Measurements from ENCODE around the gene RLN3. TPM values are rescaled to one million over a fixed set of nuclear protein-coding genes. Genes with fewer than 3 reads are reported as not detected.

The RLN3 gene
- polyA plus RNA-seq, 1 of the 3 experiments (the other 2 are of a cell fraction) = not detected

DNA sequence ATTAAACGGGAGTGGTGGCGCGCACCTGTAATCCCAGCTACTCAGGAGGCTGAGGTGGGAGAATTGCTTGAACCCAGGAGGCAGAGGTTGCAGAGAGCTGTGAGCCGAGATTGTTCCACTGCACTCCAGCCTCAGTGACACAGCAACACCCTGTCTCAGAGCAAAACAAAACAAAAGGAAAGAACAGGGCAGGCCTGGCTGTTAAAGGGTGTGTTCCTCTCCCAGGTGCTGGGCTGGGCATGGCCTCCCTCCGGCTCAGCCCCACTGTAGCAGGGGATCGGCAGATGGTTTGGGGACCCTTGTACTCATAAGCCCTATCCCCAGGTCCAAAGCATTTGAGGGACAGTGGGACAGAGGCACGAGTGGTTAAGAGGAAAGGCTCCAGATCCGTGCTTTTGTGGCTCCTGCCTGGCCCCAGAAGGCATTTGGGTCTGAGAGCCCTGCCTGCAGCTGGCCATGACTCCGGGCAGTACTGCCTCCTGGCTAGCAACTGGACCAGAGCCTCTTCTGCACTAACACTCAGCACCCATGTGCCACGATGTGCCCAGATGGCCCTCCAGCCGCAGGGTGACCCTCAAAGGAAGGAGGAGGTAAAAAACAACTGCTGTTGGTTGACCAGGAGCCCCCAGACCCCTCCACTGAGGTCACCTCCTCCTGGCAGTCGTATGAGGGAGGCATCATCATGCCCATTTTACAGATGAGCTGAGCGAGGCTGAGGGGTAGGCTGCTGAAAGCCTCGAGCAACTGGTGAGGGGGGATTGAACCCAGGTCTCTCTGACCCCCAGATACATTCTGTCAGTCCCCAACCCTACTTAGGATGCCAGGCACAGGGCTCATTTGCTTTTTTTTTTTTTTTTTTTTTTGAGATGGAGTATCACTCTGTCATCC, 31.8 kb upstream of the RLN3 start (continued):
- TF ChIP-seq, protein P1, sequence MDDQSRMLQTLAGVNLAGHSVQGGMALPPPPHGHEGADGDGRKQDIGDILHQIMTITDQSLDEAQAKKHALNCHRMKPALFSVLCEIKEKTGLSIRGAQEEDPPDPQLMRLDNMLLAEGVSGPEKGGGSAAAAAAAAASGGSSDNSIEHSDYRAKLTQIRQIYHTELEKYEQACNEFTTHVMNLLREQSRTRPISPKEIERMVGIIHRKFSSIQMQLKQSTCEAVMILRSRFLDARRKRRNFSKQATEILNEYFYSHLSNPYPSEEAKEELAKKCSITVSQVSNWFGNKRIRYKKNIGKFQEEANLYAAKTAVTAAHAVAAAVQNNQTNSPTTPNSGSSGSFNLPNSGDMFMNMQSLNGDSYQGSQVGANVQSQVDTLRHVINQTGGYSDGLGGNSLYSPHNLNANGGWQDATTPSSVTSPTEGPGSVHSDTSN (IDR thresholded peaks at IDR 0.05) = no peak
- TF ChIP-seq GATA2 (CRISPR knock-in tag; IDR thresholded peaks at IDR 0.05) (no peak), FOXJ3 (CRISPR knock-in tag; IDR thresholded peaks at IDR 0.05) (no peak)
- TF ChIP-seq, protein P2, sequence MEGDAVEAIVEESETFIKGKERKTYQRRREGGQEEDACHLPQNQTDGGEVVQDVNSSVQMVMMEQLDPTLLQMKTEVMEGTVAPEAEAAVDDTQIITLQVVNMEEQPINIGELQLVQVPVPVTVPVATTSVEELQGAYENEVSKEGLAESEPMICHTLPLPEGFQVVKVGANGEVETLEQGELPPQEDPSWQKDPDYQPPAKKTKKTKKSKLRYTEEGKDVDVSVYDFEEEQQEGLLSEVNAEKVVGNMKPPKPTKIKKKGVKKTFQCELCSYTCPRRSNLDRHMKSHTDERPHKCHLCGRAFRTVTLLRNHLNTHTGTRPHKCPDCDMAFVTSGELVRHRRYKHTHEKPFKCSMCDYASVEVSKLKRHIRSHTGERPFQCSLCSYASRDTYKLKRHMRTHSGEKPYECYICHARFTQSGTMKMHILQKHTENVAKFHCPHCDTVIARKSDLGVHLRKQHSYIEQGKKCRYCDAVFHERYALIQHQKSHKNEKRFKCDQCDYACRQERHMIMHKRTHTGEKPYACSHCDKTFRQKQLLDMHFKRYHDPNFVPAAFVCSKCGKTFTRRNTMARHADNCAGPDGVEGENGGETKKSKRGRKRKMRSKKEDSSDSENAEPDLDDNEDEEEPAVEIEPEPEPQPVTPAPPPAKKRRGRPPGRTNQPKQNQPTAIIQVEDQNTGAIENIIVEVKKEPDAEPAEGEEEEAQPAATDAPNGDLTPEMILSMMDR (IDR thresholded peaks at IDR 0.05) = no peak

DNA sequence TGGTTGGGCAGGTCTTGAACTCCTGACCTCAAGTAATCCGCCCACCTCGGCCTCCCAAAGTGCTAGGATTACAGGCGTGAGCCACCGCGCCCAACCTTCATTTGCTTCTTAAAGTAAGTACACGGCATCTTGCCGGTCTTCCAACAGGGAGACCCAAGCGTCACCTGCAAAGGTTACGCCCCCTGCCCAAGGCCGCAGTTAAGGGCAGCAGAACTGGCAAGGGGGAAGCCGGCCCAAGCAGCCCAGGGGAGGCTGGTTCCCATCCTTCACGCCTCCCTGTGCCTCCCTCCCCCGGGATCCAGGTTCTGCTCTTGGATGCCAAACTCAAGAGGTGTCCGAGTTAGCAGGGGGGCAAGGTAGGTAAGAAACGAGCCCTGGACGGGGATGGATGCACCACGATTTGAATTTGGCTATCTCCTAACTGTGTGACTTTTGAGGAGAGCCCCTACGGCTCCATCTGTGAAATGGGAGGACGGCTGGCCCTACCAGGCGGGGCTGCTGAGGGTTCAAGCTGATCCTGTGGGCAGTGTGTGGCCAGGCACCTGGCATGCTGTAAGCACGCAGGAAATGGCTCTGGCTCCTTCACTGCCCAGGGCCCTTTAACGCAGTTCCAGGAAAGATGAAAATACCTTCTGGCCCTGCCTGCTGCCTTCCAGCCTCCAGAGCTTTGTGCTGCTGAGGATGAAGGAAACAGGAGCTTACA, 30.9 kb upstream of the RLN3 start:
- peaks cover 10% of the 10 kb centered on the region; the same call in 1 of the 2 replicates for H3K9me3 ChIP-seq
- peaks cover 6% of the 10 kb centered on the region; the same call in 1 of the 2 replicates for H3K79me2 ChIP-seq (ENCODE audit: insufficient read depth)
- DNase-seq = no peak
- no peak overlapping the region for H3K27ac ChIP-seq (ENCODE audit: low read depth in 2 of 2, low read length in 1 of 2)
- H3K9me2 ChIP-seq = no peaks in the 10 kb centered on the region
- peaks cover 0 to 16% of the 10 kb centered on the region in 2 experiments for H3K36me3 ChIP-seq (replicated peaks in 1 of 2; ENCODE audit: control insufficient read depth in 1 of 2, insufficient read depth in 2 of 2, low read length in 1 of 2)
- 94% methylated on average over 22 of the region's 22 CpGs for whole genome bisulfite sequencing (ENCODE audit: low lambda C conversion rate)
- no peak overlapping the region for H2AFZ ChIP-seq (ENCODE audit: low read depth)
- no peak overlapping the region for H3K9ac ChIP-seq
- POLR2A ChIA-PET = no interaction called here
- CTCF ChIA-PET = interaction anchor here (1.4 to 2.1 kb wide), 2 partner anchors 62 to 76 kb away, joined by 5 read pairs; partner anchors contain the start of gene MISP3
- no peaks in the 10 kb centered on the region for H3K27me3 ChIP-seq (ENCODE audit: insufficient read depth)
- H3F3A ChIP-seq (replicated peaks; ENCODE audit: insufficient read depth) = no peaks in the 10 kb centered on the region
- no peak overlapping the region for H3K4me2 ChIP-seq
- H4K20me1 ChIP-seq (ENCODE audit: insufficient read depth) = no peaks in the 10 kb centered on the region
- peaks cover 0 to 11% of the 10 kb centered on the region in 2 experiments; a peak in 1 of 4 replicates for H3K4me1 ChIP-seq (ENCODE audit: control insufficient read depth in 1 of 2, insufficient read depth in 2 of 2, low read depth in 1 of 2, low read length in 1 of 2)
- no peak overlapping the region for H3K4me3 ChIP-seq (ENCODE audit: low read depth in 2 of 2, low read length in 1 of 2)
- TF ChIP-seq, protein P3, sequence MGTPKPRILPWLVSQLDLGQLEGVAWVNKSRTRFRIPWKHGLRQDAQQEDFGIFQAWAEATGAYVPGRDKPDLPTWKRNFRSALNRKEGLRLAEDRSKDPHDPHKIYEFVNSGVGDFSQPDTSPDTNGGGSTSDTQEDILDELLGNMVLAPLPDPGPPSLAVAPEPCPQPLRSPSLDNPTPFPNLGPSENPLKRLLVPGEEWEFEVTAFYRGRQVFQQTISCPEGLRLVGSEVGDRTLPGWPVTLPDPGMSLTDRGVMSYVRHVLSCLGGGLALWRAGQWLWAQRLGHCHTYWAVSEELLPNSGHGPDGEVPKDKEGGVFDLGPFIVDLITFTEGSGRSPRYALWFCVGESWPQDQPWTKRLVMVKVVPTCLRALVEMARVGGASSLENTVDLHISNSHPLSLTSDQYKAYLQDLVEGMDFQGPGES (IDR thresholded peaks at IDR 0.05; ENCODE audit: low read depth, low read length) = no peak
- no peak for TF ChIP-seq POLR2AphosphoS5 (IDR thresholded peaks at IDR 0.05; ENCODE audit: low read depth, low read length)
- TF ChIP-seq GABPA (IDR thresholded peaks at IDR 0.05; ENCODE audit: low read depth) = no peak
- no peak for TF ChIP-seq TAF1 (IDR thresholded peaks at IDR 0.05; ENCODE audit: borderline replicate concordance, low read depth, low read length)
- TF ChIP-seq, protein P4, sequence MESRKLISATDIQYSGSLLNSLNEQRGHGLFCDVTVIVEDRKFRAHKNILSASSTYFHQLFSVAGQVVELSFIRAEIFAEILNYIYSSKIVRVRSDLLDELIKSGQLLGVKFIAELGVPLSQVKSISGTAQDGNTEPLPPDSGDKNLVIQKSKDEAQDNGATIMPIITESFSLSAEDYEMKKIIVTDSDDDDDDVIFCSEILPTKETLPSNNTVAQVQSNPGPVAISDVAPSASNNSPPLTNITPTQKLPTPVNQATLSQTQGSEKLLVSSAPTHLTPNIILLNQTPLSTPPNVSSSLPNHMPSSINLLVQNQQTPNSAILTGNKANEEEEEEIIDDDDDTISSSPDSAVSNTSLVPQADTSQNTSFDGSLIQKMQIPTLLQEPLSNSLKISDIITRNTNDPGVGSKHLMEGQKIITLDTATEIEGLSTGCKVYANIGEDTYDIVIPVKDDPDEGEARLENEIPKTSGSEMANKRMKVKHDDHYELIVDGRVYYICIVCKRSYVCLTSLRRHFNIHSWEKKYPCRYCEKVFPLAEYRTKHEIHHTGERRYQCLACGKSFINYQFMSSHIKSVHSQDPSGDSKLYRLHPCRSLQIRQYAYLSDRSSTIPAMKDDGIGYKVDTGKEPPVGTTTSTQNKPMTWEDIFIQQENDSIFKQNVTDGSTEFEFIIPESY (IDR thresholded peaks at IDR 0.05; ENCODE audit: borderline replicate concordance, low read depth) = no peak
- TF ChIP-seq RAD21 (IDR thresholded peaks at IDR 0.05; ENCODE audit: low read length) = no peak
- TF ChIP-seq CHD2 (IDR thresholded peaks at IDR 0.05; ENCODE audit: low read length, partially characterized antibody) = no peak
- TF ChIP-seq FOXM1 (IDR thresholded peaks at IDR 0.05; ENCODE audit: low read depth) = no peak
- TF ChIP-seq, protein P1 (IDR thresholded peaks at IDR 0.05) = no peak
- TF ChIP-seq, protein P5, sequence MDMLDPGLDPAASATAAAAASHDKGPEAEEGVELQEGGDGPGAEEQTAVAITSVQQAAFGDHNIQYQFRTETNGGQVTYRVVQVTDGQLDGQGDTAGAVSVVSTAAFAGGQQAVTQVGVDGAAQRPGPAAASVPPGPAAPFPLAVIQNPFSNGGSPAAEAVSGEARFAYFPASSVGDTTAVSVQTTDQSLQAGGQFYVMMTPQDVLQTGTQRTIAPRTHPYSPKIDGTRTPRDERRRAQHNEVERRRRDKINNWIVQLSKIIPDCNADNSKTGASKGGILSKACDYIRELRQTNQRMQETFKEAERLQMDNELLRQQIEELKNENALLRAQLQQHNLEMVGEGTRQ (IDR thresholded peaks at IDR 0.05; ENCODE audit: borderline replicate concordance, low read depth, low read length) = no peak
- no peak for TF ChIP-seq RCOR1 (IDR thresholded peaks at IDR 0.05; ENCODE audit: low read length)
- TF ChIP-seq ELF1 (IDR thresholded peaks at IDR 0.05) = no peak
- TF ChIP-seq MEF2A (IDR thresholded peaks at IDR 0.05; ENCODE audit: borderline replicate concordance, low read depth) = no peak
- TF ChIP-seq TCF12 (IDR thresholded peaks at IDR 0.05) = no peak
- TF ChIP-seq YY1 (IDR thresholded peaks at IDR 0.05; ENCODE audit: low read depth) = no peak
- TF ChIP-seq JUND (IDR thresholded peaks at IDR 0.05) = no peak
- no peak for TF ChIP-seq EZH2phosphoT487 (IDR thresholded peaks at IDR 0.05; ENCODE audit: borderline replicate concordance, low read depth)
